Ishikawa (cell line): ENCODE data around the gene DGLUCY.

Experiments
- CEBPB ChIP-seq: IDR thresholded peaks from 2 replicates; pipeline ENCODE4 v1.6.1; 2012
- CREB1 ChIP-seq: IDR thresholded peaks from 2 replicates; pipeline ENCODE4 v1.6.1; 2012; ENCODE audit warnings: low read depth
- EGR1 ChIP-seq: IDR thresholded peaks from 2 replicates; pipeline ENCODE4 v1.6.1; 2012
- EP300 ChIP-seq: IDR thresholded peaks from 2 replicates; pipeline ENCODE4 v1.6.1; 2012; ENCODE audit warnings: borderline replicate concordance
- FOXM1 ChIP-seq: IDR thresholded peaks from 2 replicates; pipeline ENCODE4 v1.6.1; 2012; ENCODE audit warnings: low read depth, borderline replicate concordance
- MAX ChIP-seq: IDR thresholded peaks from 2 replicates; pipeline ENCODE4 v1.6.1; 2012
- NFIC ChIP-seq: IDR thresholded peaks from 2 replicates; pipeline ENCODE4 v1.6.1; 2012
- RAD21 ChIP-seq: IDR thresholded peaks from 2 replicates; pipeline ENCODE4 v1.6.1; 2012; ENCODE audit warnings: low read depth
- REST ChIP-seq: IDR thresholded peaks from 2 replicates; pipeline ENCODE4 v1.6.1; 2012; ENCODE audit warnings: low read depth, mild to moderate bottlenecking
- TAF1 ChIP-seq: IDR thresholded peaks from 2 replicates; pipeline ENCODE4 v1.6.1; 2012; ENCODE audit warnings: low read depth, mild to moderate bottlenecking
- TCF12 ChIP-seq: IDR thresholded peaks from 2 replicates; pipeline ENCODE4 v1.6.1; 2012; ENCODE audit warnings: low read depth
- TEAD4 ChIP-seq: IDR thresholded peaks from 2 replicates; pipeline ENCODE4 v1.6.1; 2012
- USF1 ChIP-seq: IDR thresholded peaks from 2 replicates; pipeline ENCODE4 v1.6.1; 2012
- YY1 ChIP-seq: IDR thresholded peaks from 2 replicates; pipeline ENCODE4 v1.6.1; 2012; ENCODE audit warnings: low read depth
- ZBTB7A ChIP-seq: IDR thresholded peaks from 2 replicates; pipeline ENCODE4 v1.6.1; 2012; ENCODE audit warnings: low read depth

The DGLUCY gene

GRCh38 chr14:91241863-91242262 is 128.0 kb downstream of the DGLUCY start:
- no peak for TF ChIP-seq FOXM1
- no peak for TF ChIP-seq REST
- no peak for TF ChIP-seq YY1
- TF ChIP-seq CEBPB: no peak
- TF ChIP-seq TCF12: no peak
- TF ChIP-seq EGR1: no peak
- TF ChIP-seq CREB1: no peak
- no peak for TF ChIP-seq NFIC
- TF ChIP-seq EP300: no peak
- TF ChIP-seq USF1: no peak
- TF ChIP-seq TAF1: no peak
- TF ChIP-seq TEAD4: no peak
- TF ChIP-seq RAD21: no peak
- TF ChIP-seq MAX: no peak
- TF ChIP-seq ZBTB7A: no peak

GRCh38 chr14:91242635-91243034 is 128.8 kb downstream of the DGLUCY start:
- TF ChIP-seq TCF12: no peak
- TF ChIP-seq CREB1: no peak
- TF ChIP-seq RAD21: no peak
- TF ChIP-seq MAX: no peak
- TF ChIP-seq REST: no peak
- no peak for TF ChIP-seq USF1
- no peak for TF ChIP-seq TEAD4
- no peak for TF ChIP-seq NFIC
- no peak for TF ChIP-seq FOXM1
- TF ChIP-seq EGR1: no peak
- no peak for TF ChIP-seq YY1
- TF ChIP-seq TAF1: no peak
- TF ChIP-seq CEBPB: no peak
- no peak for TF ChIP-seq EP300
- no peak for TF ChIP-seq ZBTB7A

GRCh38 chr14:91243074-91243471 is 129.2 kb downstream of the DGLUCY start:
- TF ChIP-seq TEAD4: no peak
- no peak for TF ChIP-seq RAD21
- TF ChIP-seq CEBPB: no peak
- no peak for TF ChIP-seq CREB1
- no peak for TF ChIP-seq YY1
- TF ChIP-seq MAX: no peak
- TF ChIP-seq USF1: no peak
- TF ChIP-seq TCF12: no peak

GRCh38 chr14:91244501-91244901 is 130.6 kb downstream of the DGLUCY start, which contains the start of gene GPR68:
Gene GPR68 (minus strand): TSS chr14:91244704. CDS start chr14:91235050, 9,654 bp downstream.
- TF ChIP-seq EP300 (no peak), YY1 (no peak), TCF12 (no peak), NFIC (no peak), REST (no peak), CREB1 (no peak), ZBTB7A (no peak), USF1 (no peak), FOXM1 (no peak), TEAD4 (no peak), TAF1 (no peak), RAD21 (no peak), EGR1 (no peak), CEBPB (no peak), MAX (no peak)
